Activated CD8-positive, alpha-beta memory T cell treated with anti-CD3 and anti-CD28 coated beads for 36 hours (primary cell): ENCODE data around the gene ANG. TPM values are rescaled to one million over a fixed set of nuclear protein-coding genes. Genes with fewer than 3 reads are reported as not detected.
"Not testable (repeated sequence)": the region's sequence is repeated elsewhere in the genome, so short reads cannot be mapped to it uniquely, and the experiment has no call there.

Source experiments
- CTCF ChIA-PET: fragments of 350-600 bp; sonication (Branson Sonifier 250); formaldehyde crosslinking; loops from one replicate; lab custom pipeline; 2021; ENCODE audit warnings: antibody characterized with exemption; lab: Charles Lee
- POLR2A ChIA-PET: fragments of 350-600 bp; sonication (Branson Sonifier 250); formaldehyde crosslinking; loops from one replicate; lab custom pipeline; 2021; ENCODE audit warnings: antibody characterized with exemption; lab: Charles Lee
- total RNA-seq, 2 experiments: library from RNA; stranded (reverse); gene quantifications; one replicate each; pipeline ENCODE4 v1.2.3, GENCODE V29; 2021

ANG gene
- total RNA-seq, result under 1 TPM; 0.34 to 0.99 TPM

DNA sequence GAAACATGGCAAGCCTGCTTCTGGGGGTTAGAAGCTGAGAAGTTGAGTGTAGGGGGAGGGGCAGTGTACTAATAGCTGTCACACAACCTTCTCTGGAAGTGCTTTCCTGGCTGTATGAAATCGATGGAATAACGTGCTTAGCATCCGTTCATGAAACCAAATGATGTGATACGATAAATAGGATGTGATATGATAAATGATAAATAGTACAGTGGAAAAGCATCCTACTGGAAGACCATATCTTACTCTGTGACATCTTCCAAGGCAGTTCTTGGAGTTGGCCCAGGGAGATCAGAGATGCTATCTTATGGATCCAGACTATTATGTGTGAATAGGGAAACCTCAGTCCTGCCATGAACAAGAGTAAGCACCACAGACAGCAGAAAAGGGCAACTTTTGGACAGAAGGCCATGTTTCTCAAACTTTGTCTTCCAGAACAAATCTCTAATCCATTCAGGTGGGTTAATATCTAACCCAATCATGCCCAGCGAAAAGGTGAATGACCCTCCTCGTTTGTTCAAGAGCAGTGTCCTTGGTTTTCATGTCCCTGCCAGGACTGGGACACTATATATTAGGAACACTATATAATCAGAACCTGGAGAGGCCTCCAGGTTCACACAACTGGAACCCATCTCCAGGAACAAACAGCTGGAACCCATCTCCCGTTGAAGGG, at the start of gene ANG:
Gene ANG, plus strand, starts transcription at position 598 of the 673 bp plus-strand sequence. CDS start 4,801 bp downstream, outside the sequence.
- ChIA-PET CTCF (interaction anchor here (0.8 kb wide), 1 partner anchor 283 kb away, joined by 3 read pairs; no protein-coding TSS in a partner anchor), POLR2A (no interaction called here)

DNA sequence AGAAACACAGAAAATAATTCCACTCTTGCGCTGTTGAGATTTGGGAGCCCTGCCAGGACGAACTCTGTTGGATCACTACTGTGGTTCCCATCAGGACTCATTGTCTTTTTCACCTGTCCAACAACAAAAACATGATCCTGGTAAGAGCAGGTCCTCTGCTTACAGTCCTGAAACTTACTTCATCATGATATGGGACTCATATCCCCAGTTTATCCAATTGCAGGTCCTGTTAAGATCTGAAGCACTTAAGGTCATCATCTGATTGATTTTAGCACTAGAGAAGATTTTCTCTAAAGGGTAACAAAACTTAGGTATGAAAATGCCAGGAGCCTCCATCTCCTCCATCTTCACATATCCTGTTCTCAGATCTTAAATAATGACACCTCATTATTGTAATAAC, 47.0 kb upstream of the ANG start, which contains the start of gene OR6S1:
Gene OR6S1, minus strand, starts transcription at position 101 of the 400 bp plus-strand sequence. Its CDS starts 0 bp downstream, at position 101.
- POLR2A ChIA-PET, result no interaction called here

GRCh38 chr14:20642182-20642581, 46.4 kb upstream of the ANG start:
- ChIA-PET POLR2A (no interaction called here), CTCF (no interaction called here)

More for the DNA sequence above, 47.0 kb upstream of the ANG start, which contains the start of gene OR6S1:
- CTCF ChIA-PET, result no interaction called here

GRCh38 chr14:20642755-20643154, 45.8 kb upstream of the ANG start:
- CTCF ChIA-PET, POLR2A ChIA-PET: not testable (repeated sequence)

DNA sequence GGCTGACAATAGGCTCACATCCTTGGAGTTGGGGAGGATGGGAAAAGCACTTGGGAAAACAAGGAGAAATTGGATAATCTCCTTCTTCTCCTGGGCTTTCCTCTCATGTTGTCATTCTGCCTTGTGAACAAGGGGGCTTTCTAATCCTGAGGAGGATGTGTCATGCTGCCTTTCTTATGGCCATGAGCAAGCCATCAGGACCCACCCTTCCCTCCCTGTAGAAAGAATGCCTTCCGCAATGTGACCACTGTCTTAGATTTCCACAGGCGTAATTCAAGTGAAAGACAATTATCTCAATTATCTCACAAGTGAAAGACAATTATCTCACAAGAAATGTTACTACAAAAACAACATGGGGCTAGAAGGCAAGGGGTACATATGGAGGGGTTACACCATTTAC, 44.0 kb upstream of the ANG start:
- CTCF ChIA-PET, result no interaction called here

GRCh38 chr14:20645481-20645880, 43.1 kb upstream of the ANG start:
- ChIA-PET POLR2A (no interaction called here), CTCF (interaction anchor here (0.9 to 1.0 kb wide), 2 partner anchors 15 to 171 kb away, joined by 3 read pairs; no protein-coding TSS in a partner anchor)

More for the DNA sequence above, 44.0 kb upstream of the ANG start:
- POLR2A ChIA-PET, result no interaction called here

DNA sequence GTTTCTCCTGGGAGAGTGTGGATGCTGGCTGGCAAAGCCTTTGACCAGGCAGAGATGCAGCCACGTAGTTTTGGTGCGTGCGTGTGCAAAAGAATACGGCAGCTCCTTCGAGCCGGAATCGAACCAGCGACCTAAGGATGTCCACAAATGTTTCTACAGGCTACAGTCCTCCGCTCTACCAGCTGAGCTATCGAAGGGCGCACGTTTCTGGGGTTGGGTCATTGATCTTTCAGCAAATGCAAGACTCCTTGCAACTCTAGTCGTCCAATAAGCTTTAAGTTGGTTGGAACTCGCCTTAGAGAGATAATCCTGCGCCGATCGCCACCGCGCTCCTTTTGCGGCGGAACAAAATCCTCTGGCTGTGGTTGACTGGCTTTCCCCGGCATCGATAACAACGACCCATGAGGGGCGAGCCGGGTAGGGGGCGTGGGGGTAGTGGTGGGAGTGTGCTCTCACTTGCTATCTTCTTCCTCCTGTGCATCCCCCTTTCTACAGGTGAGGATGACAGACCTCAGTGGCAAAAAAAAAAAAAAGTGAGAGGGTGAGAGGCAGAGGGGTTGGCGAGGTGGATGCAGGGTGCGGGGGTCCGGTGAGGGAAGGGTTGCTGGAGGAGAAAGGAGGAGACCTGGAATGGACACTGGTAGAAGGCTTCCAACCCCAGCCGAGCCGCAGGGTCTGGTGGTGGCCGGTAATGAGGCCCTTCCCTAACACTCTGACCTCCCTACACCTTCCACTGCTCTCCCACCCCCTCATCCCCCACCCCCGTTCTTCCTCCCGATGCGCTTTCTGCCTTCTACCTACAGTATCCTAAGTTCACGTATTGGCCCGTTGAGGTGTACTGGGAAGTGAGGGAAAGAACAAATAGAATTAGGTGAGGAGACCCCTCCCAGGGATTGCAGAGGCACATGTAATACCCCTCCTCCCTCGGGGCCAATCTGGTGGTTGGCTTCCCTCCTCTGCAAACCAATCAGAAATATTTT, 35.3 kb upstream of the ANG start:
- CTCF ChIA-PET, result interaction anchor here (1.1 kb wide), 1 partner anchor 10 kb away, joined by 3 read pairs; no protein-coding TSS in a partner anchor
- POLR2A ChIA-PET, result interaction anchor here (0.7 kb wide), 1 partner anchor 40 kb away, joined by 3 read pairs; no protein-coding TSS in a partner anchor

DNA sequence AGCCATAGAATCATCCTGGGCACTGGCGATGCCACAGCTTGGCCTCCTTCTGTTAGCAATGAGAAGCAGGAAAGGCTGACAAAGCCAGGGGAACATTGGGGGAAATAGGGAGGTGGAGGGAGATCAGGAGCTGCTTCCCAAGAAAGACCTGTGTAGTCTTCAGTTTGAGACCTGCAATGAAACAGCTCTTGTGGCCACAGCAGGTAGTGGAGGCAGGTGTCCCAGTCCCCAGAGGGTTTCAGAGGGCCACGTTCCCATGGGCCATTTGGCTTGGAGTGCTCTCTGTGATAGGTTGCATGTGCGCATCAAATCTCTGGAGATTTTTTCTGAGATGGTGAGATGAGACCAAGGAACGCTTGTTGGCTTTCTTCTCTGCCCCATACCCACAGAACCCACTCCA, 32.7 kb upstream of the ANG start:
- ChIA-PET CTCF (interaction anchor here (0.6 kb wide), 1 partner anchor 438 kb away, joined by 3 read pairs; no protein-coding TSS in a partner anchor), POLR2A (no interaction called here)

GRCh38 chr14:20656274-20656673, 32.3 kb upstream of the ANG start:
- POLR2A ChIA-PET, result no interaction called here
- CTCF ChIA-PET, result interaction anchor here (2.2 kb wide), 1 partner anchor 35 kb away, joined by 7 read pairs; no protein-coding TSS in a partner anchor

DNA sequence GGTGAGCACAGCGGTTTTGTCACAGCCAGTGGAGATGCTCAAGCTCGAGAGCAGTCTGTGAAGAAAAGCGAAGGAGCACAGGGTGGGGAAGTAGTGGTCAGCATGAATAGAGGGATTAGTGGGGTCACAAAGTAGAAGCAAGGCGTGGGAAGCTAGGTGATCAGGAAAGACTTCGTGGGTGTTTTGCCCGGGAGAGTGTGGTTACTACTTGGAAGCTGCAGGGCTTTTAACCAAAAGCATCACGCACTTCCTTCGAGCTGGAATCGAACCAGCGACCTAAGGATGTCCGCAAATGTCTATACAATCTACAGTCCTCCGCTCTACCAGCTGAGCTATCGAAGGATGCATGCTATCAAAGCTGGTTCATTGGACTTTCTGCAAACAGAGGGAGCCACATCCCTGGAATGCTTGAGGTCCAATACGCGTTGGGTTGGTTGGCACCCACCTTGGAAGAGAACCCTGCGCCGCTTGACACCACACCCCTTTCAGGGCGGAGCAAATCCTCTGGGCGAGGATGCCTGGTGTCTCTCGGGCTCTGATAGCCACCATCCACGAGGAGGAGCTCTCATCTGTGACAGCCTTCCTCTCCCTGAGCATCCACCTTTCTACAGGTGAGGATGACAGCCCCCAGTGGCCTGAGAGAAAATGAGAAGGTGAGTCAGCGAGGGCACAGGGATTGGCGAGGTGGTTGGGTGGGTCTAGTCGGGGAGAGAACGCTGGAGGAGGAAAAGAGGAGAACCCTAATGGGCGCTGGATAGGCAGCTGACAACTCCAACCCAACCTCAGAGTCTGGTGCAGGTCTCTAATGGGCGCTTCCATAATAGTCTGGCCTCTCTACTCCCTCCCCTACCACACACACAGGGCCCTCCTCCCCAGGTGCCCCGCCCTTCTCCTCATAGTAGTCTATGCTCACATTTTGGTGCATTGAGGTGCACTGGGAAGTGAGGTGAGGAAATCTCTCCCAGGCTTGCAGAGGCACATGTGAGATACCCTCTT, 31.1 kb upstream of the ANG start:
- ChIA-PET POLR2A (no interaction called here), CTCF (interaction anchor here (0.9 to 2.2 kb wide), 6 partner anchors 8 to 34 kb away, joined by 3 to 7 read pairs (median 3); no protein-coding TSS in a partner anchor)

DNA sequence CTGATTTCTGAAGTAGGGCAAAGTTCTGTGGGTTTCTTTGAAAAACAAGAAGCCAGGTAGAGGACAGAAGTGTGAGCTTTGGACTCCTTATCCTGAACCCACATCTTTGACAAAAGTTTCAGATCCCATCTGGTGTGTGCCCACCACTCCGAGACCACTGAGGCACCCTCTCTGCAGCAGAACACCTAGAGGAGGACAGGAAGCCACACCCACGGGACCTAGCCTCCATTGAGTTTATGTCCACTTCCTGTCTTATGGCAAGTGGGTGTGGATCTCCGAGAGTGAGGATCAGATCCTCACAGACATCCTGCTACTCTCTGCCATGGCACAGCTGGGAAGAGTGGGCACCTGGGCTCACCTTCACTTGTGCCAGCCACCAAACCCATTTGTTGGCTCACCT, 30.3 kb upstream of the ANG start:
- ChIA-PET POLR2A (no interaction called here), CTCF (interaction anchor here (1.2 to 2.2 kb wide), 5 partner anchors 17 to 33 kb away, joined by 3 to 7 read pairs (median 3); no protein-coding TSS in a partner anchor)

- ChIA-PET CTCF (interaction anchor here (1.0 to 1.2 kb wide), 2 partner anchors 20 to 316 kb away, joined by 3 read pairs; partner anchors contain the start of gene PARP2), POLR2A (no interaction called here)
Observed at GRCh38 chr14:20659336-20659735, 29.2 kb upstream of the ANG start.

DNA sequence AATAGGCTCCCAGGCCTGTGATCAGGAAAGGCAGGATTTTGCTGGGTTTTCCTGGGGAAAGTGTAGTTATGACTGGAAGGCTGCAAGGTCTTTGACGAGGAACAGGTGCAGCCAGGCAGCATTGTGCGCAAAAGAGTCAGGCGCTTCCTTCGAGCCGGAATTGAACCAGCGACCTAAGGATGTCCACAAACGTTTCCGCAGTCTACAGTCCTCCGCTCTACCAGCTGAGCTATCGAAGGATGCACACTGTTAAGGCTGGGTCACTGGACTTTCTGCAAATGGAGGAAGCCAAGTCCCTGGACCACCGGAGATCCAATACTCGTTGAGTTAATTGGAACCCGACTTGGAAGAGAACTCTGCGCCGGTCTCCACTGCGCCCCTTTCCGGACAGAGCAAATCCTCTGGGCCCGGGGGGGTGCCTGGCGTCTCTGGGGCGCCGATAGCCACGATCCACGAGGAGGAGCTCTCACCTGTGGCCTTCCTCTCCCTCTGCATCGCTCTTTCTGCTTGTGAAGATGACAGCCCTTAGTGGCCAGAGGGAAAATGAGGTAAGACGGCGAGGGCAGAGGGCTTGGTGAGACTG, 28.7 kb upstream of the ANG start:
- CTCF ChIA-PET, result interaction anchor here (0.9 to 1.0 kb wide), 2 partner anchors 31 to 316 kb away, joined by 3 read pairs; partner anchors contain the start of gene PARP2
- POLR2A ChIA-PET, result no interaction called here

DNA sequence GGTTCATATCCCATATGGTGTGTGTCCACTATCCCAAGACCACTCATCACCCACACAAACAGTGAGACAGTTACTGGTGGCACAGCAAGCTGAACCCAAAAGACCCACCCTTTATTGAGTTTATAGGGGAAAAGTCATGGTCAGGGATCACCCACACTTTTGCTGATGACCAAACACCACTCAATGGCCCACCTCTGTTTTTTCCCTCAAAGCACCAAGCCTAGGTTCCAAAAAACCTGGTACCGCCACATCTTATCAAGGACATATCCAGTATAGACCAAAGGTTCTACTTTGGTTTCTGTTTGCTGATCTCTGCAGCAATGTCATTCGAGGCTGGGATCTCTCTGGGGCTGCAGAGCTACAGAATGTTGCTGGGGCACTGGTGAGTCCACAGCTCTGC, 27.4 kb upstream of the ANG start:
- ChIA-PET POLR2A (no interaction called here), CTCF (interaction anchor here (0.5 to 0.6 kb wide), 2 partner anchors 17 to 21 kb away, joined by 3 read pairs; no protein-coding TSS in a partner anchor)

DNA sequence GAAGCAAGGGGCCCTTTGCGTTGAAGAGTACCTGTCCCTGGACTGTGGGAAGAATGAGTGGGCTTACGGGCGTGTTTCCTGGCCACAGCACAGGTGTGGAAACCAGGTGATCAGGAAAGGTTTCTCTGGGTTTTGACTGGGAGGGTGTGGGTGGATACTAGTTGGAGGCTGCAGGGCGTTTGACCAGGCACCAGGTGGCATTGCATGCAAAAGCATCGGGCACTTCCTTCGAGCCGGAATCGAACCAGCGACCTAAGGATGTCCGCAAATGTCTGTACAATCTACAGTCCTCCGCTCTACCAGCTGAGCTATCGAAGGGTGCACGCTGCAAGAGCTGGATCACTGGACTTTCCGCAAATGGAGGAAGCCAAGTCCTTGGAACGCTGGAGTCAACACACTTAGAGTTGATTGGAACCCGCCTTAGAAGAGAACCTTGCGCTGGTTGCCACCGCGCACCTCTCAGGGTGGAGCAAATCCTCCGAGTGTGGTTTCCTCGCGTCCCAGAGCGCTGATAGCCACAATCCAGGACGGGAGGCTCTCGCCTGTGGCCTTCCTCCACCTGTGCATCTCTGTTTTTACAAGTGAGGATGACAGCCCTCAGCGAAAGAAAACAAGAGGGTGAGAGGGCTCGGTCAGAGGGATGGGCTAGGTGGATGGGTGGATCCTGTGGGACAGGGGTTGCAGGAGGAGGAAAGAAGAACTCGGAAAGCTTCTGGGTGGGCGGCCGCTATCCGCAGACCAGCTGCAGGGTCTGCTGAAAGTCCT, 25.4 kb upstream of the ANG start:
- CTCF ChIA-PET, result interaction anchor here (0.6 to 1.8 kb wide), 6 partner anchors 10 to 391 kb away, joined by 3 to 8 read pairs (median 6); no protein-coding TSS in a partner anchor
- POLR2A ChIA-PET, result no interaction called here

DNA sequence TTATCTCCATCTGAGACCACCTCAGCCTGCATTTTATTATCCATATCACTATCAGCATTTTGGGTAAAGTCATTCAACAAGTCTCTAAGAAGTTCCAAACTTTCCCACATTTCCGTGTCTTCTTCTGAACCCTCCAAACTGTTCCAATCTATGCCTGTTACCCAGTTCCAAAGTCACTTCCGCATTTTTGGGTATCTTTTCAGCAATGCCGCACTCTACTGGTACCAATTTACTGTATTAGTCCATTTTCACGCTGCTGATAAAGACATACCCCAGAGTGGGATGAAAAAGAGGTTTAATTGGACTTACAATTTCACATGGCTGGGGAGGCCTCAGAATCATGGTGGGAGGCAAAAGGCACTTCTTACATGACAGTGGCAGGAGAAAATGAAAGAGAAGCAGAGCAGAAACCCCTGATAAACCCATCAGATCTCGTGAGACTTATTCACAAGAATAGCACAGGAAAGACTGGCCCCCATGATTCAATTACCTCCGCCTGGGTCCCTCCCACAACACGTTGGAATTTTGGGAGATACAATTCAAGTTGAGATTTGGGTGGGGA, 22.1 kb upstream of the ANG start:
- POLR2A ChIA-PET, result not testable (repeated sequence)

More for the DNA sequence above, 22.1 kb upstream of the ANG start:
- CTCF ChIA-PET, result interaction anchor here (1.2 kb wide), 1 partner anchor 9 kb away, joined by 3 read pairs; no protein-coding TSS in a partner anchor
